ENCODE measurements around the gene CD82.

The CD82 gene

GRCh38 chr11:44524346-44524745, 41.1 kb upstream of the CD82 start:
- no peak overlapping the region for H3K27ac ChIP-seq
- no peak for TF ChIP-seq ZFX (IDR thresholded peaks at IDR 0.05)
- TF ChIP-seq, protein P1, sequence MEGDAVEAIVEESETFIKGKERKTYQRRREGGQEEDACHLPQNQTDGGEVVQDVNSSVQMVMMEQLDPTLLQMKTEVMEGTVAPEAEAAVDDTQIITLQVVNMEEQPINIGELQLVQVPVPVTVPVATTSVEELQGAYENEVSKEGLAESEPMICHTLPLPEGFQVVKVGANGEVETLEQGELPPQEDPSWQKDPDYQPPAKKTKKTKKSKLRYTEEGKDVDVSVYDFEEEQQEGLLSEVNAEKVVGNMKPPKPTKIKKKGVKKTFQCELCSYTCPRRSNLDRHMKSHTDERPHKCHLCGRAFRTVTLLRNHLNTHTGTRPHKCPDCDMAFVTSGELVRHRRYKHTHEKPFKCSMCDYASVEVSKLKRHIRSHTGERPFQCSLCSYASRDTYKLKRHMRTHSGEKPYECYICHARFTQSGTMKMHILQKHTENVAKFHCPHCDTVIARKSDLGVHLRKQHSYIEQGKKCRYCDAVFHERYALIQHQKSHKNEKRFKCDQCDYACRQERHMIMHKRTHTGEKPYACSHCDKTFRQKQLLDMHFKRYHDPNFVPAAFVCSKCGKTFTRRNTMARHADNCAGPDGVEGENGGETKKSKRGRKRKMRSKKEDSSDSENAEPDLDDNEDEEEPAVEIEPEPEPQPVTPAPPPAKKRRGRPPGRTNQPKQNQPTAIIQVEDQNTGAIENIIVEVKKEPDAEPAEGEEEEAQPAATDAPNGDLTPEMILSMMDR (conservative IDR thresholded peaks at IDR 0.05) = no peak

DNA sequence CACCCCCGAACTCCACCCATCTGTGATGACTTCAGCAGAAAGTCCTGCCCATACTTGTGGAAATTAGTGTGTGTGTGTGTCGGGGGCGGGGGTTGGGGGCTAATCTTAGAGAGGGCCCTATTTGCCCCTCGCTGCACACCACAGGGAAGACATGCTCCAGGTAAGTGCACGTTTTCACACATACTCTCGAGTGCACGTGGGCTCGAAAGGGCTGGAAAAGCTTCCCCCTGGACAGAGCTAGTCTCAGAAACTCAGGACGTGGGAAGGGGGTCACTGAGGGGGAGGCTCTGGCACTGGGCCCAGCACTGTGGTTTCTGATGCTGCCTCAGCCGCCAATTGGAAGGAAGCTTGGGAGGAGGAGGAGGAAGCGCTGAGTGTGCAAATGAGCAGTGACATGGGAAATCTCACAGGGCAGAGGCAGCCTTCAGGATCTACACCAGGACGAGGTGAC, 40.7 kb upstream of the CD82 start:
- TF ChIP-seq, protein P1 (conservative IDR thresholded peaks at IDR 0.05) = no peak
- TF ChIP-seq ZFX (IDR thresholded peaks at IDR 0.05) = no peak
- H3K27ac ChIP-seq = no peak overlapping the region

DNA sequence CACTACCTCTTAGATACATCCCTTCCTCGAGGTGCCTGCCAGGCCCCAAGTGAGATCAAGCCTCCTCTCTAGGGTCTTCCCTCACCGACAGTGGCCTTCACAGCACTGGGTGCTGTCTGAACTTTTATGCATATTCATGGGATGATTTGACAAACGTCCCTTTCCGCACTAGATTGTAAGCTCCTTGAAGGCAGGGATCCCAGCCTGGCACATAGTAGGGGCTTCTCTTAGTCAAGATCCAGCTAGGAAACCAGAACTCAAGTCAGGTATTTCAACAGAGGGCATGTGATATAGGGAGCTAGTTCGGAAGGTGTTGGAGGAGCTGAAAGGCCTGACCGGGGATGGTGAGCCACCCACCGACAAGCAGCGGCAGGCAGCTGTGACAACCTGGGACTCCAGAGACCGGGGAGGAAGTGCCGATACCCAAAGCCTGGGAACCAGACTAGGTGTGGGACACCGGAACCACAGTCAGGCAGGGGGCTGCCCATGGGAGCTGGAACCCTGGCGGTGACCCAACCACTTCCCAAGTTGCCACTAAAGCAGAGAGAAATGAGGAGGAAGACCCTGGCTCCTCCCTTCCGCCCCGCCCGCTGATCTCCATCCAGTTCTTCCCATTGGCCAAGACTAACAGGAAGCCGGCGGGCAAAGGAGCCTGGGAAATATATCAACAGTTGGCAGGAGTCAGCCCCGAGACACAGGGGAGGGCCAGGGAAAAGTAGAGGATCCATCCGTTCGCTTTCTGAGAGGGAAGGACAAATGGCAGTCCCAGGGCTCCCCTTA, 39.8 kb upstream of the CD82 start:
- no peak overlapping the region for H3K27ac ChIP-seq
- no peak for TF ChIP-seq ZFX (IDR thresholded peaks at IDR 0.05)
- TF ChIP-seq, protein P1 (conservative IDR thresholded peaks at IDR 0.05) = no peak

DNA sequence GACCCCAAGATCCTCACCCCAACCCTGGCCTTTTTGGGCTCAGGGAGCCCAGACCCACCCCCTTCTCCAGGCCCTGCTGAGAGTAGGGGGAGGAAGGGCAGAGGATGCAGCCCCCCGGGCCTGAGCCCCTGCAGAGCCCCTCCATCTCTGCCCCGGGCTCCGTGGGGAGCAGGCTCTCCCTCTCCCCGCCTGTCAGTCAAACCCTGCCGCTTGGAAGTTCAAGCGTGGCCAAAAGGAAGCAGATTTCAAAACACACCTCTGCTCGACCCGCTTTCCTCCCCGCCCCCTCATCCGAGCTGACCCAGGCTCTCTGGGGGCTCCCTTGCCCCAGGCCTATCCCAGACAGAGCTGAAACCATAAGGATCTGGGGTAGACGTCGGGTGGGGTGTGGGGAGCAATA, 39.0 kb upstream of the CD82 start:
- H3K27ac ChIP-seq = no peak overlapping the region
- TF ChIP-seq, protein P1 (conservative IDR thresholded peaks at IDR 0.05) = no peak

GRCh38 chr11:44527476-44527875, 38.0 kb upstream of the CD82 start:
- TF ChIP-seq, protein P1 (conservative IDR thresholded peaks at IDR 0.05) = no peak
- no peak for TF ChIP-seq ZFX (IDR thresholded peaks at IDR 0.05)
- H3K27ac ChIP-seq = no peak overlapping the region

GRCh38 chr11:44528103-44528502, 37.4 kb upstream of the CD82 start:
- no peak for TF ChIP-seq ZFX (IDR thresholded peaks at IDR 0.05)
- TF ChIP-seq, protein P1 (conservative IDR thresholded peaks at IDR 0.05) = no peak
- no peak overlapping the region for H3K27ac ChIP-seq

- H3K27ac ChIP-seq = no peak overlapping the region
- no peak for TF ChIP-seq ZFX (IDR thresholded peaks at IDR 0.05)
- TF ChIP-seq, protein P1 (conservative IDR thresholded peaks at IDR 0.05) = no peak
Measured at GRCh38 chr11:44528581-44528980, 36.9 kb upstream of the CD82 start.
